IPS-NIHi7 (cell line): ENCODE results near the gene SUN5.
"Not testable (repeated sequence)": the region's sequence is repeated elsewhere in the genome, so short reads cannot be mapped to it uniquely, and the experiment has no call there.

Experiments used
- DNase-seq: peaks from one replicate; pipeline ENCODE4 v3.0.0; 2012; ENCODE audit warnings: mixed read lengths; ENCODE audit errors: extremely low spot score

The SUN5 gene

GRCh38 chr20:32977281-32978008 lies 26.8 kb downstream of the SUN5 start:
- DNase-seq, result no peak

- no peak for DNase-seq
Observed at GRCh38 chr20:32976746-32977145, 27.5 kb downstream of the SUN5 start.

- no peak for DNase-seq
Observed at GRCh38 chr20:32975698-32976674, 28.2 kb downstream of the SUN5 start.

- not testable (repeated sequence) for DNase-seq
Observed at GRCh38 chr20:32975121-32975520, 29.1 kb downstream of the SUN5 start.

- not testable (repeated sequence) for DNase-seq
Observed at GRCh38 chr20:32974204-32975064, 29.8 kb downstream of the SUN5 start.

- no peak for DNase-seq
Observed at GRCh38 chr20:32973077-32973717, 31.0 kb downstream of the SUN5 start.

GRCh38 chr20:32972181-32973076 lies 31.8 kb downstream of the SUN5 start:
- no peak for DNase-seq

- no peak for DNase-seq
Observed at GRCh38 chr20:32971703-32972161, 32.5 kb downstream of the SUN5 start.

- DNase-seq, result no peak
Observed at GRCh38 chr20:32970973-32971300, 33.3 kb downstream of the SUN5 start.

GRCh38 chr20:32970115-32970972 lies 33.9 kb downstream of the SUN5 start:
- no peak for DNase-seq

- no peak for DNase-seq
Observed at GRCh38 chr20:32969356-32970114, 34.7 kb downstream of the SUN5 start.

GRCh38 chr20:32968478-32969241 lies 35.6 kb downstream of the SUN5 start:
- DNase-seq, result no peak

- no peak for DNase-seq
Observed at GRCh38 chr20:32967961-32968457, 36.2 kb downstream of the SUN5 start.

GRCh38 chr20:32966881-32967781 lies 37.1 kb downstream of the SUN5 start:
- no peak for DNase-seq

- DNase-seq, result peak; percentile 2
Observed at GRCh38 chr20:32966382-32966781, 37.9 kb downstream of the SUN5 start.

GRCh38 chr20:32965581-32966373 lies 38.5 kb downstream of the SUN5 start:
- peak; percentile 5 for DNase-seq
